Stimulated activated effector memory CD8-positive, alpha-beta T cell treated with anti-CD3 and anti-CD28 coated beads, Interleukin-12 subunit alpha, Interleukin-12 subunit beta, amount 100 ng/mL, for 72 hours (primary cell): ENCODE results near the gene MTHFS.
A peak's percentile ranks its signal among the peaks of the same experiment; 100 is the strongest.

Experiments used
- ATAC-seq: fragments of 150-1000 bp; cut with Tn5 transposase; 2 replicates; pipeline ENCODE4 v1.10.0; 2021
- DNase-seq, 2 donors: peaks; one replicate each; pipeline ENCODE4 v3.0.0; 2021 to 2022; ENCODE audit warnings: low spot score in 2 of 2
- H3K27ac Mint-ChIP-seq: one replicate; pipeline ENCODE4 v1.8.0; 2022; ENCODE audit warnings: mild to moderate bottlenecking, mixed read lengths
- H3K36me3 Mint-ChIP-seq: one replicate; pipeline ENCODE4 v1.8.0; 2022; ENCODE audit warnings: mild to moderate bottlenecking, mixed read lengths
- H3K4me1 Mint-ChIP-seq: one replicate; pipeline ENCODE4 v1.8.0; 2022; ENCODE audit warnings: mixed read lengths
- H3K4me3 Mint-ChIP-seq: one replicate; pipeline ENCODE4 v1.8.0; 2022; ENCODE audit warnings: mild to moderate bottlenecking, mixed read lengths
- H3K9me3 Mint-ChIP-seq: one replicate; pipeline ENCODE4 v1.8.0; 2022; ENCODE audit warnings: mixed read lengths

Gene MTHFS

DNA sequence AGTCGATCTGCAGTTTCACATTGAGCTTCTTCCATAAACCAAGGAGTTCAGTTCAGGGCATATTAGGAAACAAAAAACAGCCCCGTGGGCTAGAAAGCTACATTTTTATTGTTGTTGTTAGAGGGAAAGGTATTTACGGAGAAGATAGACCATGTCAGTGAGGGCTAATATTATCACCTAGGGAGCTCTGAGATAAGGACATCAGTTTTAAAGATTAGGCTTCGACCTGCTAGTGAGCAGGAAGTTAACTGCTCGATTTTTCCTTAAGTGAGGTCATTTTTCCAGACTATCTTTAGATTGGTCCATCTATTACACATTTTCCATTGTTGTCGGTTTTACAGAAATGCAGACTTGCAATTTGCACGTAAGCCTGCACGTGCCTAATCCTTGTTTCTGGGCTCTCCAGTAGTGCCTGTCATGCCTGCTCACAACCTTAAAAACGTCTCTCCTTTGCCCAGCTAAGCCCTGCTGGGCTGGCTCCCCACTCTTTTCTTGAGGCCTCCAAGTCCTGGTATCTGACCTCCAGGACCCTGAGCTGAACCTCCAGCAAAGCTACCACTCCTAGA, 72.6 kb downstream of the MTHFS start:
- ATAC-seq (no peak), DNase-seq (no peak)
- peaks cover 7% of the 10 kb centered on the region for H3K9me3 Mint-ChIP-seq
- no peak overlapping the region for H3K4me3 Mint-ChIP-seq
- no peak overlapping the region for H3K27ac Mint-ChIP-seq
- H3K36me3 Mint-ChIP-seq = no peaks in the 10 kb centered on the region
- H3K4me1 Mint-ChIP-seq = peaks cover 5% of the 10 kb centered on the region

GRCh38 chr15:79820820-79821219, 76.0 kb downstream of the MTHFS start:
- ATAC-seq (no peak), DNase-seq (no peak)
- no peak overlapping the region for H3K4me3 Mint-ChIP-seq
- no peaks in the 10 kb centered on the region for H3K4me1 Mint-ChIP-seq
- peaks cover 10% of the 10 kb centered on the region for H3K9me3 Mint-ChIP-seq
- no peaks in the 10 kb centered on the region for H3K36me3 Mint-ChIP-seq
- H3K27ac Mint-ChIP-seq = no peak overlapping the region

DNA sequence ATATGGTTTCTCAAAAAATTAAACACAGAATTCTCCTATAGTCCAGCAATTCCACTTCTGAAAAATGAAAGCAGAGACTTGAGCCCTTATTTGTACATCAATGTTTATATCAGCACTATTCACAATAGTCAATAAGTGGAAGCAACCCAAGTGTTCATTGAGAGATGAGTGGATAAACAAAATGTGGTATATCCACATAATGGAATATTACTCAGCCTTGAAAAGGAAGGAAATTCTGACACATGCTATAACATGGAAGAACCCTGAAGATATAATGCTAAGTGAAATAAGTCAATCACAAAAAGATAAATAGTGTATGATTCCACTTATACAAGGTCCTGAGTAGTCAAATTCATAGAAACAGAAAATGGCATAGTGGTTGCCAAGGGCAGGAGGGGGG, 76.6 kb downstream of the MTHFS start:
- H3K4me1 Mint-ChIP-seq = no peaks in the 10 kb centered on the region
- no peak overlapping the region for H3K4me3 Mint-ChIP-seq
- DNase-seq = no peak
- H3K27ac Mint-ChIP-seq = no peak overlapping the region
- no peak for ATAC-seq
- peaks cover 10% of the 10 kb centered on the region for H3K9me3 Mint-ChIP-seq
- H3K36me3 Mint-ChIP-seq = no peaks in the 10 kb centered on the region

- no peak overlapping the region for H3K4me3 Mint-ChIP-seq
- H3K36me3 Mint-ChIP-seq = no peaks in the 10 kb centered on the region
- no peaks in the 10 kb centered on the region for H3K4me1 Mint-ChIP-seq
- ATAC-seq (no peak), DNase-seq (no peak)
- H3K9me3 Mint-ChIP-seq = peaks cover 10% of the 10 kb centered on the region
- H3K27ac Mint-ChIP-seq = no peak overlapping the region
These were observed 80.2 kb downstream of the MTHFS start for GRCh38 chr15:79816571-79816970.

DNA sequence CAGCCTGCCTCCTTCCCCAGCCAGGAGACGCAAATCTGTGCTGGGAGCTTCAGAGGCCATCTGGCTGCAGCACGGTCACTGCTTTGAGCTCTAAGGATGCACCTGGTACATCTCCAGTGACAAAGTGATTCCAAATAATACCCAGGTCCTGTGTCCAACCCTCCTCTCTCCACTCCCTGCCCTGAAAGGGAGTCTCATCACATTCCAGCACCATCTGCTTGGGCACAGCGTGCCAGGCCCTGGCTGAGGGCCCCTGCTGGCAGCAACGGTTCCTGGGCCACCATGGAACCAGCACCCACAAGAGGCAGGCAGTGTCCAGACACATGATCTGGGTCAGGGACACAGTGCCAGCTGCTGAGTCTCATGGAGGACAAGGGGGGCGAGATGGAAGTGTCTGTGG, 81.3 kb downstream of the MTHFS start:
- no peak overlapping the region for H3K4me3 Mint-ChIP-seq
- no peaks in the 10 kb centered on the region for H3K36me3 Mint-ChIP-seq
- ATAC-seq (no peak), DNase-seq (no peak)
- no peak overlapping the region for H3K27ac Mint-ChIP-seq
- H3K4me1 Mint-ChIP-seq = no peaks in the 10 kb centered on the region
- peaks cover 6% of the 10 kb centered on the region for H3K9me3 Mint-ChIP-seq

DNA sequence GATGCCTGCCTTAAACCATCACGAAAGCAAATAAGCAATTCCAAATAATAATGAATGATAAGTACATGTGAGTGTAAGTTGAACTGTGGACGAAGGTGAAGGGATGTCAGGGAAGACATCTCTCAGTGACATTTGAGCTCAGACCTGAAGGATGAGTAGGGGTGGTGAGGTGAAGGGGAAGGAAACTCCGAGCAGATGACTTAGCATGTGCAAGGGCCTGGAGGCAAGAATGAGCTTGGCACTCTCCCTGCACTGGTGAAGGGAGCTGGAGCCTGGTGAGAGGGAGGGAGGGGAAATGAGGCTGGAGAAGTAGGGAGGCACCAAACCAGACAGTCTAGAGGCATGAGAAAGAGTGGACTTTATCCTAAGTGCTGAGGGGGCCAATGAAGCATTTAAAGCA, 84.3 kb downstream of the MTHFS start:
- no peak overlapping the region for H3K27ac Mint-ChIP-seq
- H3K36me3 Mint-ChIP-seq = no peaks in the 10 kb centered on the region
- no peaks in the 10 kb centered on the region for H3K9me3 Mint-ChIP-seq
- DNase-seq (no peak), ATAC-seq (peak; percentile 25)
- no peaks in the 10 kb centered on the region for H3K4me1 Mint-ChIP-seq
- H3K4me3 Mint-ChIP-seq = no peak overlapping the region

- ATAC-seq = no peak
- no peak for DNase-seq
- no peaks in the 10 kb centered on the region for H3K9me3 Mint-ChIP-seq
- no peak overlapping the region for H3K4me3 Mint-ChIP-seq
- no peak overlapping the region for H3K27ac Mint-ChIP-seq
- H3K36me3 Mint-ChIP-seq = no peaks in the 10 kb centered on the region
- no peaks in the 10 kb centered on the region for H3K4me1 Mint-ChIP-seq
These were observed 85.1 kb downstream of the MTHFS start for GRCh38 chr15:79811406-79812405.

DNA sequence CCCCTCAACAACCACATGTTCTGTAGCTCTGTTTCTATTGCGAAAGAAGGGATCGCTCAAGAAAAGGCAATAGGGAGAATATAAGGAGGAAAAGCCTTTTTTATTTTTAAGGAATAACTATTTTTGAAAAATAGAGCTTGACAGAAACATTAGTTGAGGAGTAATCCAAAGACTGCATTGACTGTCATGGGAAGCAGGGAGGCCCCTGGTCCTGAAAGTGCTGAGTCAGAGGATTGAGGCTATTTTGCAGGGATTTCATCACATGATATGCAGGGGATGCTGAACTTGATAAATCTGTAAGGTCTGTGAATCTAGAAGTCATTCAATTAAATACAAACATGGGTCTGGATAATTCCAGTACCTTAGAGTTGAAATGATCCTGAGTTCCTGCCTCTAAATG, 92.0 kb downstream of the MTHFS start:
- no peaks in the 10 kb centered on the region for H3K36me3 Mint-ChIP-seq
- H3K4me1 Mint-ChIP-seq = no peaks in the 10 kb centered on the region
- no peak overlapping the region for H3K27ac Mint-ChIP-seq
- no peaks in the 10 kb centered on the region for H3K9me3 Mint-ChIP-seq
- ATAC-seq (no peak), DNase-seq (no peak)
- no peak overlapping the region for H3K4me3 Mint-ChIP-seq

DNA sequence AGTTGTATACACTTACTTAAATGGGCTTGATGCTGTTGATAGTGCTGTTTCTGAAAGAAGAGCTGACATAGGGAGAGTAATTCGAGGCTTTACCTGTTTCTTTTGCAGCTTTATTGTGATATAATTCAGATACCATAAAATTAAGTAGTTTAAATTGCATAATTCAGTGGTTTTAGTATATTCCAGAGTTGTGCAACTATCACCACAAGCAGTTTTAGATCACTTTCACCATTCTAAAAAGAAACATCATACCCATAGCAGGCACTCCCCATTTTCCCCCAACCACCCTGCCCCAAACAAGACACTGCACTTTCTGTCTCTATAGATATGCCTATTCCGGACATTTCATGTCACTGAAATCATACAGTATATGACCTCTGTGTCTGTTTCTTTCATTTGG, 98.5 kb downstream of the MTHFS start:
- Mint-ChIP-seq H3K4me1 (no peaks in the 10 kb centered on the region), H3K4me3 (no peak overlapping the region), H3K27ac (no peak overlapping the region), H3K9me3 (no peaks in the 10 kb centered on the region), H3K36me3 (no peaks in the 10 kb centered on the region)
- ATAC-seq (no peak), DNase-seq (no peak)
